ENCODE measurements around the gene ALX4. TPM values are rescaled to one million over a fixed set of nuclear protein-coding genes. Genes with fewer than 3 reads are reported as not detected.

ALX4 gene
- total RNA-seq, 1 experiment from 2014 or later: 0.08 TPM

DNA sequence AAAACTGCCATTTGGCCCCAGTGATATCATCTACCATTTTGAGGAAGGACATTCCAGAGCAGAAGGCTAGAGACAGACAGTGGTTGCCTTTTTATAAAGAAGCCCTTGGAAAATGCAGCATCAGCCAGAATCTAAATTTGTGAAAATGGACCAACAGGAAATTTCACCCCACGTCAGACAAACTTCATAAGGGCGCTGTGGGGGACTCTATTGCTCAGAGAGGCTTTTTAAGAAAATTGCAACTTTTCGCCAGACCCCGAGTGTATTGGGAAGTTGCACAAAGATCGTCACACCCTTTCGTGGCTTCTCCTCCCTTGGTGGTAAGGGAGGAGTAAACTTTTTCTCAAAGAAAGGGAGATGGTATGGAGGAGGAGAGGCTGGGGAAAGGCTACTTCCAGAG, 12.3 kb upstream of the ALX4 start:
- no peak for DNase-seq (ENCODE audit: low read depth, low spot score)
- in situ Hi-C loops (cut with HindIII; ENCODE audit: low pct_unique_long_range_greater_than_20kb, low sequenced_read_pairs): no loop called here

DNA sequence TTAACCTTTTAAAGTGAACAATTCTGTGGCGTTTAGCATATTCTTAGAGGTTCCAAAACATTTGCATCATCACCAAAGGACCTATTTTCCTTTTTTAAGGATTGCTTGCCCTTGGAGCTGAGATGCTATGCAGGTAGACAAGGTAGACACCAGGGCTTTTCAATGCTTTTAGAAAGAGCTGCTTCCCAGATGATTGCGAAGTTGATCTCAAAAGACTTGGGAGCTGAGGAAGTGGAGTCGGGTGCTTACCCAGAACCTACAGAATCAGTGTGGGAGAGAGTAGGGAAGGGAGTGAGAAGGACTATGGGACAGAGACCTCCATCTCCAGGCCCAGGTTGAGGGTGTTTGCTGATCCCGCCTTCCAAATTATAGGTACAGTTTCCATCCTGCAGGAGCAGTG, 11.1 kb upstream of the ALX4 start:
- DNase-seq (ENCODE audit: low read depth, low spot score): no peak
- in situ Hi-C loops (cut with HindIII; ENCODE audit: low pct_unique_long_range_greater_than_20kb, low sequenced_read_pairs): no loop called here

DNA sequence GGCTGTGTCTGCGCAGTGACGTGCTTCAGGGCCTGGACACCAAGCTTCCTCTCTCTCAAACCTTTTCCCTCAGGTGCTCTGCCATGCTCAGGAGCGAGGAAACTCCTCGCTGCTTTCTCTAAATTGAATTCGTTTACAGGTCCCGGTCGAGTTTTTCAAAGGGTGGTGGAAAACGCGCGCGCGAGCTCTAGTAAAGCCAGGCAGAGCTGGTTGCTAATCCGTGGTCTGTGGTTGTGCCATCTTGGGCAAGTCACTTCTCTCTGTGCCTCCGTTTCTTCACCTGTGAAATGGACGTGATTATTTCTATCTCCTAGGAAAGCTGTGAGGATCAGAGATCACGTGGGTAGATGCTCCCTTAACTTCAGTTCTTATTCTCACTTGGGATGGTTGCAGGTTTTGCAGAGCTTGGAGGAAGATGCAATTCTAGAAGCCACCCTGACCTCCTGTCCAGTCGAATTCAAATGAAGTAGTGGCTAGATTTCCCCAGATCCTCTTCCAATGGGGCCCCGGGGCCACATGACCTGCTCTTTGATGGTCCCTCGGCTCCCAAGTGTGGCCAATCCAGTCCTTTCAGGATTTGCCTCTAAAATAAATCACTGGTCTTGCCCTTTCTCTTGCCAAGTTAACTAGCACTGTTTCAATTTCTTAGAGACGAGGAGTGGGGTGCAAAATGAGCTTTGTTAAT, 10.5 kb upstream of the ALX4 start:
- in situ Hi-C loops (cut with HindIII; ENCODE audit: low pct_unique_long_range_greater_than_20kb, low sequenced_read_pairs): no loop called here
- no peak for DNase-seq (ENCODE audit: low read depth, low spot score)

DNA sequence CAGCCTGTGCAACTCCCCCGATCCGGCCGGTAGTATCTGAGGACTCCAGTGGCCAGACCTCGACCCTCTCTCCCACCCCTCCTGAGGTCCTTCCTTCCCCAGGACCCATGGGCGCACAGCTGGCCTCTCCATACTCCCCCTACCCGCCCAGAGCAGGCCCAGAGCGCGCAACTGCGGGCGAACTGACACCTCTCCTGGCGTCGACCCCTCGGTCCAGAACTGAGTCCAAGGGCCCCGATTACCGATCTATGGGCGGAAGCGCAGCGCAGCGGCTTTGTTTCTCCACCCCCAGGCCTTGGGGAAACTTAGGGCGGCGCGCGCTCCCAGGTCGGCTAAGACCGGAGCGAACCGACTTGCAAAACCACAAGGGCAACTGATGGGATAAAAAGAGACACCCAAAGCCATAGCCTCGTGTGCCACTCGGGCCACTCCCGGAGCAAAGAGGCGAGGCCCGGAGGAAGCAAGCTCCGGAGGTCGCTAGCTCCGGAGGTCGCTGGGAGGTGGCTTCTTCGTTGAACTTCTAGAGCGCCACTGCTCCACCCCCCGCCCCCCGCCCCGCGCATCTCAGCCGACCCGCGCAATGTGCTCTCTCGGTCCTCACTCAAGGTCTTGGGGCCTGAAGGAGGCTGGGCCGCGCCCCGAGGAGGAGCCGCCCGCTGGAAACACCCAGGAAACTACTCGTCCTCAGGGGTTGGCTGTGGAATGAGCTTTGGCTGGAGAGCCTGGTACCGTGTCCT, 9.8 kb upstream of the ALX4 start:
- in situ Hi-C loops (cut with HindIII; ENCODE audit: low pct_unique_long_range_greater_than_20kb, low sequenced_read_pairs): no loop called here
- DNase-seq (ENCODE audit: low read depth, low spot score): no peak

DNA sequence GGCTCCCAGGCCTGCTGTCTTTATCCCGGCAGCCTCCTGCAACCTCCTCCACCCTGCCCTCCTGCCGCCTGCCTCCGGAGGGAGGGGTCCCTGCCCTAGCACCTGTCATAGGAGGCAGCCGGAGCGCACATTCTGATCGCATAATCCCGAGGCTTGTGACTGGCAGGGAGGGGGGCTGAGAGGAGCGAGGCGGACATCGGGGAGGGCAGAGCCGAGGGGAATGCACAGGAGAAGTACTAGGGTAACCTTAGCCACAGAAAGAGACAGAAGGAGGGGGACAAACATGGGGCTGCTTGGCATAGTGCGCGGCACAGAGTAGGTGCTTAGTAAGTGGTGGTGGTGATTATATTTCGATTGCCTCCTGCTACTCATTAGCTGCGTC, 9.2 kb upstream of the ALX4 start:
- in situ Hi-C loops (cut with HindIII; ENCODE audit: low pct_unique_long_range_greater_than_20kb, low sequenced_read_pairs): no loop called here
- no peak for DNase-seq (ENCODE audit: low read depth, low spot score)

DNA sequence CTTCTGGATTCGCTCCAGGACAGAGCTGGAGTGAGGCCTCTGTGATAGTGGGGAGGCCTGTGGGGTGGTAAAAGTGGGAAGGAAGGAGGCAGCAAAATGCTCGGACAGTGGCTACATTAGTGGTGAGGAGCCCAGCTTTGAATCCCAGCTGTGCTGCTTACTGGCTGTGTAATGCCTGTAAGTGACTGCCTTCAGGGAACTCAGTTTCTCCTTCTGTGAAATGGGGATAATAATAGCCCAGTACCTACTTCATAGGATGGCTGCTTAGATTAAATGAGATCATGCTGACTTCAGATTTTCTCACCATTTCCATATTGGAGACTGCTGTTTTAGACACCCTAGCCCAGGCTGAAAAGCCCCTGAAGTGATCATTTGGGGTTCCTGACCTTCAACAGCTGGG, 8.4 kb upstream of the ALX4 start:
- DNase-seq (ENCODE audit: low read depth, low spot score): no peak
- in situ Hi-C loops (cut with HindIII; ENCODE audit: low pct_unique_long_range_greater_than_20kb, low sequenced_read_pairs): no loop called here

DNA sequence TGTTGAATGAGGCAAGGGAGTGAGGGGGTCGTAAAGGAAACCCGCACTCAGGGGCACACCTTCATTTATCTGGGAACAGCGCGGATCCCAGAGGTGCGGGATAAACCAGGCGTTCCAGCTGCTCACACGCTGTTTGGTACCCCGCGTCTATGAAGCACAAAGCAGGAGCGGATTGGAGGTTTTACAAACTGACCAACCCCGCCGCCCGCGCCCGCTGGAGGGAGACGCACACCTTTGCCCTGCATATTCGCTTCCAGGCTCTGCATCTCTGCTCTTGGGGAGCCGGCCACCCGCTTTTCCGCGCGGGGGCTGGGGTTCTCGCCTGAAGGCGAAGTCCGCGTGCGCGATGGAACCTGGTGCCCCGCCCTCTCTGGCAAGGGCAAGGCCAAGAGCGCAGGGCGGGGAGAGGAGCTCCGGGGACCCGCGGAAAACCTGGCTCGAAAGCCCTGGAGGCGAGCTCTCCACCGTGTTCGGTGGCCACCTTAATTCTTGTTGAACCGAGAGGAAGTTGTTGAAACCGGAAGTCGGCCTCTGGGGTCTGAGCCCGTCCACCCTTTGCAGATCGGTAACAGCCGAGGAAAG, 6.8 kb upstream of the ALX4 start:
- in situ Hi-C loops (cut with HindIII; ENCODE audit: low pct_unique_long_range_greater_than_20kb, low sequenced_read_pairs): no loop called here

DNA sequence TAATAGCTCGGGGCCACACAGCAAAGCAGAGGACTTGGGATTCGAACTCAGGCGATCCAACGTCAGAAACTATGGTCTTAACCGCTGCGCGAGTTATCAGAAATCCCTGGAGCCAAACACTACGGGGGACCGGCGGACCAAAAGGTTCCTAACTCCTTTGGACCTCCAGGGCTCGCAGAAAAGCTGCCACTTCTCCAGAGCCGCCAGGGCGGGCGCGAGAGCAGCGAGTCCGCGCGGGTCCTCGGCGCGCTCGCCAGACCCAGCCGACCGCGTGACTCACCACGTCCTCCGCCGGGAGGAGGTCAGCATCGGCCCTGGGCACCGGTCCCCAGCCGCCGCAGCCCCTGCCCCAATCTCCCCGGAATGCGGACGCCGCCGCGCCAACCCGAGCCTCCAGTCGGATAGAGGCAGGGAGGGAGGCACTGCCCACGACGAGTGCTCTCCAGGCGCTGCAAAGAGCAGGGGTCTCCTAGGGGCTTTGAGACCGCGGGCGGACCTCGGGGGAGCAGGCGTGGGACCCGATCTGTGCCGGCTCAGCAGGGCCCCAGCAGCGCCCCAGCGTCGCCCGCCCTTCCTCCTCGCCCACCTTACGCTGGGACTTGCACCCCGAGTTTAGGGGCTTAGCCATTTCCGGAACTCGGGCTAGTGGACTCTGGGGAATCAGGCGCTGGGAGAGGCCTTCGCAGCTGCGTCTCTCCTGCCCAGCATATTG, 6.2 kb upstream of the ALX4 start:
- in situ Hi-C loops (cut with HindIII; ENCODE audit: low pct_unique_long_range_greater_than_20kb, low sequenced_read_pairs): no loop called here
- no peak for DNase-seq (ENCODE audit: low read depth, low spot score)

More for the DNA sequence above, 6.8 kb upstream of the ALX4 start:
- no peak for DNase-seq (ENCODE audit: low read depth, low spot score)

DNA sequence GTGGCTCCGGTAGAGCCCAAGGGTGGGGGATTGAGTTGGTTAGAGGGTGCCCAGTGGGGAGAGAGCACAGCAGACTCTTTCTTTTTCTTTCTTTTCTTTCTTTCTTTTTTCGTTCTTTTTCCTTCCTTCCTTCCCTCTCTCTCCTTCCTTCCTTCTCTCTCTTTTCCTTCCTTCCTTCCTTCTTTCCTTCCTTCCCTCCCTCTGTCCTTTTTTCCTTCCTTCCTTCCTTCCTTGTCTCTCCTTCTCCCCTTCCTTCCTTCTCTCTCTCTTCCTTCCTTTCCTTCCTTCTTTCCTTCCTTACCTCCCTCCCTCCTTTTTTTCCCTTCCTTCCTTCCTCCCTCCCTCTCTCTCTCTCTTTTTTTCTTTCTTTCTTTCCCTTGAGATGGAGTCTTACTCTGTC, 4.8 kb upstream of the ALX4 start:
- no peak for DNase-seq (ENCODE audit: low read depth, low spot score)
- in situ Hi-C loops (cut with HindIII; ENCODE audit: low pct_unique_long_range_greater_than_20kb, low sequenced_read_pairs): no loop called here

DNA sequence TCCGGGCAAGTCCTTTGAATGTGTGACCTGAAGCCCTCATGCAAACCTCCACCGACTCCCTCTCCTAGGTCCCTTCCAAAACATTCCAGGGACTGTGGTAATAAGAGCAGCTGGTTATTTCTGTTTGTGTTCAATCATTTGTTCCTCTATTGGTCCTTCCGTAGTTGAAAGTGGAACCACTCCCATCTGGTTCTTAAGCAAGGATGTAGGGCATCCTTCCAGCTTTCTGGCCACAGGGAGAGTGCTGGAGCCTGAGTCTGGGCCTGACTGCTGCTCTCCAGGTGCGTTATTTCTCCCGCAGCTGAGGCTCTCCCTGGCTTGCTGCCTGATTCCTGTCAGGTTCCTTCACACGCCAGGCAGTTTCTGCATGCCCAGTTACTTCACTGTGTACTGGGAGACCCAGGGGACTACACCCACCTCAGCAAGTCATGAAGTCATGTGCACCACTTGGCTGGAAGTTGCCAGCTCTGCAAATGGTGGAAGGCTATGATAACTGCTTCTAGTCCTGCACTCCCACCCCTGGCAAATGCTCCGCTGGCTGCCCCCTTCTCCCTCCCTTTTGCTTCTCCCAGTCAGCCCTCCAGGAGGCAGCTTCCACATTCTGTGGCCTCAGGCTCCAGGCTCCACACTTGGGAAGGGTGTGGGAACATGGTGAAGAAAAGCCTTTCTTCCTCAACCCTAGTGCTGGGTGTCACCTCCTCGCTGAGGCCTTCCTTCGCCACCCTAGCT, 4.0 kb upstream of the ALX4 start:
- DNase-seq (ENCODE audit: low read depth, low spot score): no peak
- in situ Hi-C loops (cut with HindIII; ENCODE audit: low pct_unique_long_range_greater_than_20kb, low sequenced_read_pairs): no loop called here

DNA sequence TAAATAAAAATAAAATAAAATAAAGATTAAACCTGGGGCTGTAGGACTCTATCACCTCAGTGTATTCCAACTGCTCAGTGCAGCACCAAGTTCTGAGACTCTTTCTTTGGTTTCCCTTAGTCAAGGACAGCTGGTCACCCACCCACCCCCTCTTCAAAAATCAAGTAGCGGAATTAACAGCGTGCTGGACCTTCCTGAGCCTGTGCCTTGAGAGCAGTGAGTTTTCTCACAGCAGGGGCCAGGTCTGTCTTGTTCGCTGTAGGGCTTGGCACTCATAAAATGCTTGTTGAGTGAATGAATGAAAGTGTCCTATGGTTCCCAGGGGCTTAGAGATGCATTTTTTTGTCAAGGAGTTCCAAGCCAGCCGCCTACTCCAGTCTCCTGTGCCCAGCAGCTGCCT, 2.9 kb upstream of the ALX4 start:
- in situ Hi-C loops (cut with HindIII; ENCODE audit: low pct_unique_long_range_greater_than_20kb, low sequenced_read_pairs): no loop called here
- DNase-seq (ENCODE audit: low read depth, low spot score): no peak

DNA sequence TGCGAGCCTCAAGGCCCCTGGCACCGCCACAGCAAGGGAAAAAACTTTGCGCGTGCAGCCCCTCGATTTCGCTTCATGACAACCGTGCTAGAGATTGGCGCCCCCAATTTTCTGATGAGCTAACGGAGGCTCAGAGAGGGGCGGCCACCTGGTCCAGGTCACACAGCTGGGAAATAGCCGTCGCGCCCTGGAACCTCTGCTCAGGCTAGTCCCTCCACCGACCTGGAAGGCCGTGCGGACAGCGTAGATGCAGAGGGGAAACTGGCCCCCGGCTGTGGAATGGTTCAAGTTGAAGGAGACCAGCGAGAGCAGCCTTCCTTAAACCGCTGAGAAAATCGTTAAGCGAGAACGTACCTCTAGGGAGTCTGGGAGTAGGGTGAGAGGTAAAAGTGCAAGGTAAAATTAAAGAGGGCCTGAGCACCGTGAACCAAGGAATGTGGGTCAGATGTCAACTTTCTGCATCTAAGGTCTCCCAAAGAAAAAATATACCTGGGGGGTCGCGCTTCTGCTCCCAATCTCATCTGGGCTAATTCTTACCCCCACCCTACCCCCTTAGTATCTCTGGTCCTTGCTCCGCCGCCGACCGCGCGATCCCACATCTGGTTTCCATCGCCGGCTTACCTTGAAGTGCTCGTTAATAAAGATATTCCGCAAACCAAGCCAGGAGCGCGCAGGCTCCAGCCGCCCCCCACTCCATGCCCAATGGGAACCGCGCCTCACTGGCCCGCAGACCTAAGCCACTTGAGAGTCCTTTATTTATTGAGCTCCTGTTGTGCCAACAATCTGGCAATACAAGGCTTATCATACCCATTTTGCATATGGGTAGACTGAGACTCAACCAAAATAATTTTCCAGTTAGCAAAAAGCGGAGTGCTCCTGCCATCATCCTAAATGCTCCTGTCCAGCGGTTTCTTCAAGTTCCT, 1.7 kb upstream of the ALX4 start:
- no peak for DNase-seq (ENCODE audit: low read depth, low spot score)
- in situ Hi-C loops (cut with HindIII; ENCODE audit: low pct_unique_long_range_greater_than_20kb, low sequenced_read_pairs): no loop called here

DNA sequence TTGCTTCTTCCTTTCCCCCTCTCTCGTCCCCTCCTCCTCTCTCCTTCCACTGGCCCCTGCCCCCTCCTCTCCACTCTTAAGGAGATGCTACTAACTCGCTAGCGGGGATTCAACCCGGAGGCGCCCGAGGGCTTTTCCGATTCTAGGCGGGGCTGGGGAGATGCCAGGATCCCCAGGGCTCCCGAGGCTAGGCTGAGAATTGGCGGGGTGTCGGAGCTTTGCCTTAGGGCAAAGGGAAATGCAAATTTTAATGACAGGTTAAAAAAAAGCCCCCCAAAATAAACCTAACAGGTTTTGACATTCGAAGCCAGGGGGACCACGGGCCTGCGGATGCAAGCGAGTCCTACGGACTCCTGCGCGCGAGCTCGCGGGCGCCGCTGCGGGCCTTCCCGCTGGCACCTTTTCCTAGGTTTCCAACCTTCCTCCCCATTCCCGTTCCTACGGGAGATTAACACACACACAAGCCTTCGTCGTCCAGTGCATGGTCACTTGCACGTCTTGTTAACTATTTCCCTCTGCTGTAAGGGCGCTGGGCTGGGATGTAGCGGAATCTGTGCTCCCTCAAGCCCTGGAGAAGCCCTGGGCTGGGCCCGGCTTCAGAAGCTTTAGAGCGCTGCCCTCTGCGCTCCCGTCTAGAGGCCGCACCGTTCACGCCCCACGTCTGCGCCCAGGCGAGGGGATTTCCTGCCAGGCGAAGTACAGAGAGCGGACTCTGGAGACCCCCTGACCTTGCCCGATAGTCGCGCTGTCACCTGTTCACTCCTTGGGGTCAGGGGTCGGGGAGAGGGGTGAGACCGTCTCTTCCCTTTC, 729 bp upstream of the ALX4 start:
- in situ Hi-C loops (cut with HindIII; ENCODE audit: low pct_unique_long_range_greater_than_20kb, low sequenced_read_pairs): no loop called here
- no peak for DNase-seq (ENCODE audit: low read depth, low spot score)

DNA sequence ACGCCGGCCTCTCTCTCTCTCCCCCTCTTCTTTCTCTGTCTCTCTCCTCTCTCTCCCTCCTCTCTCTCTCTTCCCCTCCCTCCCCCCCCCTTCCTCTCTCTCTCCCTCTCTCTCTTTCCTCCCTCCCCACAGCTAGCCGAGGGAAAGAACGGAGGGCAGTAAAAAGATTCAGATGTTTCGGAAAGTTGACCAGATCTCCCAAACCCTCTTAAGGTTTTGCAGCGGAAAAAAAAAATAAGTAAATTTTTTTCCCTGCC, 195 bp upstream of the ALX4 start:
- in situ Hi-C loops (cut with HindIII; ENCODE audit: low pct_unique_long_range_greater_than_20kb, low sequenced_read_pairs): no loop called here
- no peak for DNase-seq (ENCODE audit: low read depth, low spot score)

DNA sequence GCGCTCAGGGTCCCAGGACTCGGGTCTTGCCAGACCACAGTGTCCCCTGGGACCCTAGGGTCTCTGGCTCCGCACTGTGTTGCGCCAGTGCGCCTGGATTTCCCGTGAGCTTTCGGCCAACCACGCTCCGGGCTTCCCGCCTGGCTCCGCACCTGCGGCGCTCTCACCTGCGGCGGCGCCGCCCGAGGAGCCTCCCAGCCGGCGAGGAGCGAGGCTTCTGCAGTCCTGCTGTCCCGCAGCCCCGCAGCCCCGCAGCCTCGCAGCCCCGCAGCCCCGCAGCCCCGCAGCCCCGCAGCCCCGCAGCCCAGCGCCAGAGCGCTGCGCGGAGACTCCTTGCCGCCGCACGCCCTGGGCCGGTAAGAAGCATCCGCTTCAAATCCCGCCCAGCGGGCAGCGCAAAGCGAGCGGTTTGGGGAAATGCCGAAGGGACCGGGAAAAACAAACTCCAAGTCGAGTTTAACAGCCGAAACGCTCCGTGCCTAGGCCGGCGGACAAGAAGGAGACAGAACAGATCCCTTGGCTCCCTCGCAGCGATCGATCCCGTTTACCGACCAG, 939 bp downstream of the ALX4 start:
- DNase-seq (ENCODE audit: low read depth, low spot score): no peak
- in situ Hi-C loops (cut with HindIII; ENCODE audit: low pct_unique_long_range_greater_than_20kb, low sequenced_read_pairs): no loop called here

DNA sequence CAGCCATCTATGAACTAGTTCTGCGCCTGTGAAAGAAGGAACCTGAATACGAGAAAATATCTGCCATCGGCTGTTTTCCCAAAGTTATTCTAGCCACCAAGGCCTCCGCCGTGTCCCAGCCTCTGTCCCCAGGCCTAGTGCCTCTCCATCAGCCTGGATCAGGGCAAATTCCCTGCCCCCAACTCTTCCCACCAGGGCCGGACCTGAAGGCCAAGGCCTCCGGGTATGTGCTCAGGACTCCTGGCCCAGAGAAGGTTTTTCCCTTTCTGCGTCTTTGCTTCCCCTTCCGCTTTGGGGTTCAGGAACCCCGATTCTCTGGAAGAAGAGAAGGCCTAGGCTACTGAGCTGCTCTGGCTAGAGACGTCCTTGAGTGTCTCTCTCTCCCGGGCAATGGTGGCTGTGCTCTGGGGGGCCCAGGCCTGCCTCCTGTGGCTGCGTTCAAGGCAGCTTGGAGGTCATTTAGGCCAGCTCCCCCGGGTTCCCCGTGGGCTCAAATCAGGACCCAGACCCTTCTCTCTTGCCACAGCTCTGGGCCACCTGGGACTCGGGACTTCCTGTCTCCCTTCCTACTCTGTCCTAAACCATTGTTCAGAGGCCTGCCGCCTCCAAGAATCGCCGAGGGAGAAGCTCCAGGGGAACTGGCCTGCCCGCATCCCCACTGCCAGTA, 1.6 kb downstream of the ALX4 start:
- in situ Hi-C loops (cut with HindIII; ENCODE audit: low pct_unique_long_range_greater_than_20kb, low sequenced_read_pairs): no loop called here
- DNase-seq (ENCODE audit: low read depth, low spot score): no peak

Measured in SK-MEL-5 (cell line).